IPS-18c (cell line): ENCODE data around the gene NEK4.
"Not testable (repeated sequence)": the region's sequence is repeated elsewhere in the genome, so short reads cannot be mapped to it uniquely, and the experiment has no call there.

ENCODE experiments used
- H3K4me3 ChIP-seq: 2 replicates; pipeline ENCODE4 v1.7.0; 2013; ENCODE audit warnings: low read depth, mild to moderate bottlenecking, low read length, moderate library complexity; ENCODE audit not compliant: insufficient read depth
- H3K9me3 ChIP-seq: one replicate; pipeline ENCODE4 v1.6.1; 2013; ENCODE audit warnings: mild to moderate bottlenecking, low read length, moderate library complexity; ENCODE audit not compliant: control insufficient read depth, insufficient read depth

NEK4 gene

GRCh38 chr3:52771702-52772101 lies 962 bp upstream of the NEK4 start:
- Histone ChIP-seq H3K9me3 (no peaks in the 10 kb centered on the region), H3K4me3 (no peak overlapping the region)

GRCh38 chr3:52771334-52771681 lies 568 bp upstream of the NEK4 start:
- H3K4me3 ChIP-seq, result peak overlapping the region; percentile 96
- H3K9me3 ChIP-seq, result no peaks in the 10 kb centered on the region

GRCh38 chr3:52769786-52770455 lies 819 bp downstream of the NEK4 start:
- Histone ChIP-seq H3K4me3 (peak overlapping the region; percentile 96), H3K9me3 (no peaks in the 10 kb centered on the region)

- Histone ChIP-seq H3K4me3 (no peak overlapping the region), H3K9me3 (no peaks in the 10 kb centered on the region)
These were observed 7.3 kb downstream of the NEK4 start for GRCh38 chr3:52763466-52763865.

GRCh38 chr3:52756141-52756540 lies 14.6 kb downstream of the NEK4 start:
- Histone ChIP-seq H3K4me3 (no peak overlapping the region), H3K9me3 (no peaks in the 10 kb centered on the region)

GRCh38 chr3:52754373-52754772 lies 16.4 kb downstream of the NEK4 start:
- no peaks in the 10 kb centered on the region for H3K9me3 ChIP-seq

GRCh38 chr3:52752045-52752660 lies 18.6 kb downstream of the NEK4 start:
- H3K4me3 ChIP-seq, result no peak overlapping the region
- H3K9me3 ChIP-seq, result no peaks in the 10 kb centered on the region

More at GRCh38 chr3:52754373-52754772, 16.4 kb downstream of the NEK4 start:
- no peak overlapping the region for H3K4me3 ChIP-seq

- no peak overlapping the region for H3K4me3 ChIP-seq
- no peaks in the 10 kb centered on the region for H3K9me3 ChIP-seq
These were observed 27.0 kb downstream of the NEK4 start for GRCh38 chr3:52743721-52744120.

- no peaks in the 10 kb centered on the region for H3K9me3 ChIP-seq
- no peak overlapping the region for H3K4me3 ChIP-seq
These were observed 27.6 kb downstream of the NEK4 start for GRCh38 chr3:52743152-52743551.

GRCh38 chr3:52742418-52743041 lies 28.2 kb downstream of the NEK4 start:
- Histone ChIP-seq H3K4me3 (no peak overlapping the region), H3K9me3 (no peaks in the 10 kb centered on the region)

GRCh38 chr3:52739730-52740129 lies 31.0 kb downstream of the NEK4 start:
- H3K4me3 ChIP-seq, result no peak overlapping the region
- H3K9me3 ChIP-seq, result no peaks in the 10 kb centered on the region

- Histone ChIP-seq H3K9me3 (no peaks in the 10 kb centered on the region), H3K4me3 (no peak overlapping the region)
These were observed 37.4 kb downstream of the NEK4 start for GRCh38 chr3:52733256-52733891.

GRCh38 chr3:52731590-52731989 lies 39.1 kb downstream of the NEK4 start:
- Histone ChIP-seq H3K4me3 (no peak overlapping the region), H3K9me3 (peaks cover 2% of the 10 kb centered on the region)

- H3K9me3 ChIP-seq, result peaks cover 2% of the 10 kb centered on the region
These were observed 40.1 kb downstream of the NEK4 start for GRCh38 chr3:52730681-52731080.

GRCh38 chr3:52728753-52729152 lies 42.0 kb downstream of the NEK4 start:
- not testable (repeated sequence) for H3K9me3 ChIP-seq, H3K4me3 ChIP-seq

More at GRCh38 chr3:52730681-52731080, 40.1 kb downstream of the NEK4 start:
- H3K4me3 ChIP-seq, result no peak overlapping the region

- H3K4me3 ChIP-seq, result no peak overlapping the region
- H3K9me3 ChIP-seq, result peaks cover 2% of the 10 kb centered on the region
These were observed 46.2 kb downstream of the NEK4 start for GRCh38 chr3:52724511-52724910.

GRCh38 chr3:52723935-52724334 lies 46.8 kb downstream of the NEK4 start:
- H3K9me3 ChIP-seq, result peaks cover 2% of the 10 kb centered on the region
- H3K4me3 ChIP-seq, result no peak overlapping the region

GRCh38 chr3:52722491-52722890 lies 48.2 kb downstream of the NEK4 start:
- no peaks in the 10 kb centered on the region for H3K9me3 ChIP-seq
- H3K4me3 ChIP-seq, result no peak overlapping the region
